ENCODE measurements around the gene EHMT2.

DNA sequence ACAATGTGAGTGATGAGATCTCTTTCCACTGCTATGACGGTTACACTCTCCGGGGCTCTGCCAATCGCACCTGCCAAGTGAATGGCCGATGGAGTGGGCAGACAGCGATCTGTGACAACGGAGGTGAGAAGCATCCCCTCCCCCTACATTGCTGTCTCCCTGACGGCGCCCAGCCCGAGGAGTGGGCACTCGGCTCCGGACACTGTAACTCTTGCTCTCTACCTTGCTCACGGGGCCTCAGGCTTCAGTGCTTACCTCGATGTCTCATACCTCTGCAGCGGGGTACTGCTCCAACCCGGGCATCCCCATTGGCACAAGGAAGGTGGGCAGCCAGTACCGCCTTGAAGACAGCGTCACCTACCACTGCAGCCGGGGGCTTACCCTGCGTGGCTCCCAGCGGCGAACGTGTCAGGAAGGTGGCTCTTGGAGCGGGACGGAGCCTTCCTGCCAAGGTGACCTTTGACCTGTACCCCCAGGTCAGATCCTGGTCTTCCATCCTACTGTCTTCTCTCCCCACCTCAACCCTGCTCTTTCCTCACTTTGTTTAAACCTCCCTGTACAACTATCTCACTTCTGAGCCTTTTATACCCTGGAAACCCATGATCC lies 49.7 kb upstream of the EHMT2 start:
- TF ChIP-seq, protein P1, sequence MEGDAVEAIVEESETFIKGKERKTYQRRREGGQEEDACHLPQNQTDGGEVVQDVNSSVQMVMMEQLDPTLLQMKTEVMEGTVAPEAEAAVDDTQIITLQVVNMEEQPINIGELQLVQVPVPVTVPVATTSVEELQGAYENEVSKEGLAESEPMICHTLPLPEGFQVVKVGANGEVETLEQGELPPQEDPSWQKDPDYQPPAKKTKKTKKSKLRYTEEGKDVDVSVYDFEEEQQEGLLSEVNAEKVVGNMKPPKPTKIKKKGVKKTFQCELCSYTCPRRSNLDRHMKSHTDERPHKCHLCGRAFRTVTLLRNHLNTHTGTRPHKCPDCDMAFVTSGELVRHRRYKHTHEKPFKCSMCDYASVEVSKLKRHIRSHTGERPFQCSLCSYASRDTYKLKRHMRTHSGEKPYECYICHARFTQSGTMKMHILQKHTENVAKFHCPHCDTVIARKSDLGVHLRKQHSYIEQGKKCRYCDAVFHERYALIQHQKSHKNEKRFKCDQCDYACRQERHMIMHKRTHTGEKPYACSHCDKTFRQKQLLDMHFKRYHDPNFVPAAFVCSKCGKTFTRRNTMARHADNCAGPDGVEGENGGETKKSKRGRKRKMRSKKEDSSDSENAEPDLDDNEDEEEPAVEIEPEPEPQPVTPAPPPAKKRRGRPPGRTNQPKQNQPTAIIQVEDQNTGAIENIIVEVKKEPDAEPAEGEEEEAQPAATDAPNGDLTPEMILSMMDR (conservative IDR thresholded peaks at IDR 0.05) = no peak
- no peak for TF ChIP-seq EZH2 (IDR thresholded peaks at IDR 0.05; ENCODE audit: low read depth)
